HG02642 (cell line): ENCODE data around the gene TOM1L2.

Source experiments
- ATAC-seq: cut with Tn5 transposase; IDR thresholded peaks from one replicate; pipeline ENCODE4 v1.9.1; 2021; ENCODE audit warnings: mild to moderate bottlenecking; ENCODE audit not compliant: unreplicated experiment, poor library complexity

TOM1L2 gene

GRCh38 chr17:17797119-17797809 is 174.9 kb downstream of the TOM1L2 start:
- no peak for ATAC-seq

DNA sequence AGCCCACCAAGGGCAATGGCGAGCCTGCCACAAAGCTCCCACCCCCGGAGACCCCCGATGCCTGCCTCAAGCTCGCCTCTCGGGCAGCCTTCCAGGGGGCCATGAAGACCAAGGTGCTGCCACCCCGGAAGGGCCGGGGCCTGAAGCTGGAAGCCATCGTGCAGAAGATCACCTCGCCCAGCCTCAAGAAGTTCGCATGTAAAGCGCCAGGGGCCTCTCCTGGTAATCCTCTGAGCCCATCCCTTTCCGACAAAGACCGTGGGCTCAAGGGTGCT is 175.5 kb downstream of the TOM1L2 start:
- no peak for ATAC-seq

- no peak for ATAC-seq
Observed at GRCh38 chr17:17795946-17796786, 176.0 kb downstream of the TOM1L2 start.

DNA sequence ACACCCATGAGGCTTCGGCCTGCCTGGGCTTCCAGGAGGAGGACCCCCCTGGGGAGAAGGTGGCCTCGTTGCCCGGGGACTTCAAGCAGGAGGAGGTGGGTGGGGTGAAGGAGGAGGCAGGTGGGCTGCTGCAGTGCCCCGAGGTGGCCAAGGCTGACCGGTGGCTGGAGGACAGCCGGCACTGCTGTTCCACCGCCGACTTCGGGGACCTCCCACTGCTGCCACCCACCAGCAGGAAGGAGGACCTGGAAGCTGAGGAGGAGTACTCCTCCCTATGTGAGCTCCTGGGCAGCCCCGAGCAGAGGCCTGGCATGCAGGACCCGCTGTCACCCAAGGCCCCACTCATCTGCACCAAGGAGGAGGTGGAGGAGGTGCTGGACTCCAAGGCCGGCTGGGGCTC is 176.9 kb downstream of the TOM1L2 start:
- ATAC-seq = no peak

DNA sequence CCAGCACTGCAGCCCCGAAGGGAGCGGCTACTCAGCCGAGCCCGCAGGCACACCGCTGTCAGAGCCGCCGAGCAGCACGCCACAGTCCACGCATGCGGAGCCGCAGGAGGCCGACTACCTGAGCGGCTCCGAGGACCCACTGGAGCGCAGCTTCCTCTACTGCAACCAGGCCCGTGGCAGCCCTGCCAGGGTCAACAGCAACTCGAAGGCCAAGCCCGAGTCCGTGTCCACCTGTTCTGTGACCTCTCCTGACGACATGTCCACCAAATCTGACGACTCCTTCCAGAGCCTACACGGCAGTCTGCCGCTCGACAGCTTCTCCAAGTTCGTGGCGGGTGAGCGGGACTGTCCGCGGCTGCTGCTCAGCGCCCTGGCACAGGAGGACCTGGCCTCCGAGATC is 177.8 kb downstream of the TOM1L2 start:
- ATAC-seq = no peak
